Head of caudate nucleus (tissue), 42 donors: Measurements from ENCODE around the gene PGAM4.
"Not testable (repeated sequence)": the region's sequence is repeated elsewhere in the genome, so short reads cannot be mapped to it uniquely, and the experiment has no call there.

ENCODE experiments used
- DNase-seq, 42 donors: peaks; one replicate each; pipeline versions ENCODE4 v3.0.0 to v3.0.0-alpha.2; 2020 to 2021; ENCODE audit warnings: mixed read lengths in 7 of 42
- intact Hi-C: fragments of 100-400 bp; cut with DNase I; formaldehyde crosslinking; loops from one replicate; pipeline ENCODE4 v1.15.0; 2022

Gene PGAM4

GRCh38 chrX:77936299-77936698, 33.1 kb downstream of the PGAM4 start:
- intact Hi-C loops: no loop called here
- no peak for DNase-seq

GRCh38 chrX:77935886-77936285, 33.6 kb downstream of the PGAM4 start:
- DNase-seq: no peak
- intact Hi-C loops: no loop called here

GRCh38 chrX:77930581-77930980, 38.9 kb downstream of the PGAM4 start:
- intact Hi-C loops: no loop called here
- DNase-seq: no peak

- no peak for DNase-seq
- intact Hi-C loops: no loop called here
These were observed 43.7 kb downstream of the PGAM4 start for GRCh38 chrX:77925764-77926163.

DNA sequence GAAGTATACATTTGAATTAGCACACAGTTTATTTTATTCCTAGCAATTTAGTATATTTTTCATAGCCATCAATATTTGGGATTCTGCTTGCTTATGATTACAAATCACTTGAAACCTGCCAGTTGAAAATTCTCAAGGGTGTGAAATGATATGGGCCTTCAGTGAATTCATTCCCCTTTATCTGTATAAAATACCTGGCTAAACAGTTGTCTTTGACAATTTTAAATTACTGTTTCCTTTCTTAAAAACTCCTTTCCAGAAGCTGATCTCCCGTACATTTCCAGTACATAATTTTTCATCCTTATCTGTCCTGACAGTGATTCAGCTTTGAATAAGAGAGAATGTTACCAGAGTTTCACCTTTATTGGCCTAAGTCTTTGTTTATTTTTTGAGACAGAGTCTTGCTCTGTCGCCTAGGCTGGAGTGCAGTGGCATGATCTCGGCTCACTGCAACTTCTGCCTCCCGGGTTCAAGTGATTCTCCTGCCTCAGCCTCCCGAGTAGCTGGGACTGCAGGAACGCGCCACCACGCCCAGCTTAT, 45.0 kb downstream of the PGAM4 start:
- DNase-seq: no peak
- intact Hi-C loops: no loop called here

GRCh38 chrX:77922787-77923186, 46.7 kb downstream of the PGAM4 start:
- no peak for DNase-seq
- intact Hi-C loops: no loop called here

- intact Hi-C loops, DNase-seq: not testable (repeated sequence)
These were observed 50.1 kb downstream of the PGAM4 start for GRCh38 chrX:77919370-77919769.

DNA sequence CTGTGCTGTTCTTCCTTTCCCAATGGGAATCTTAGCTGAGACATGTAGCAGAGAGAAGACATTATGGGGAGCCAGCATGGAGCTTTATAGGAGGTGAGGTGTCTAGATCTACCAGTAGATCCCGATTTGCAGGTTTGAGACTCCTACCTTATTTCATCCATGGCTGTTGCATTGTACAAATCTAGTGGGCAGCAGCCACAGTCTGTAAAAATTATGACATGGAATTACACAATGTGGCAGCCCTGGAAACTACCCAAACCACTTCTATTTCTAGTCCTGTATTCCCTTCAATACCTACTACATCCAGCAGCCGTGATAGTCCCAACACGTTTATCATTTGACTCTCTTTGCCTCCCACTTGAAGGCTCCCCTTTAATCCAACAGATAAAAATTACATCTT, 50.9 kb downstream of the PGAM4 start:
- no peak for DNase-seq
- intact Hi-C loops: no loop called here
